GM23338 (cell line): ENCODE measurements around the gene CDH23. TPM values are rescaled to one million over a fixed set of nuclear protein-coding genes. Genes with fewer than 3 reads are reported as not detected.

Source experiments
- ATAC-seq: fragments of 200-7000 bp; cut with Tn5 transposase; 3 replicates; pipeline ENCODE4 v1.9.1; 2020
- DNase-seq: peaks from one replicate; pipeline ENCODE4 v3.0.0-alpha.2; 2015; ENCODE audit warnings: low spot score
- H2AFZ ChIP-seq: fragments of 200-600 bp; sonication (generic); 2 replicates; pipeline ENCODE4 v1.8.0; 2016; ENCODE audit warnings: antibody characterized with exemption, mild to moderate bottlenecking, moderate library complexity
- H3F3A ChIP-seq: fragments of 200-600 bp; sonication (generic); replicated peaks from 2 replicates; pipeline ENCODE4 v1.8.0; 2017; ENCODE audit warnings: antibody characterized with exemption, mixed run types, low read depth
- H3K27ac ChIP-seq: fragments of 200-600 bp; sonication (generic); 2 replicates; pipeline ENCODE4 v1.6.1; 2016; ENCODE audit warnings: low read depth
- H3K27me3 ChIP-seq: fragments of 200-600 bp; sonication (generic); 2 replicates; pipeline ENCODE4 v1.8.0; 2016; ENCODE audit warnings: mild to moderate bottlenecking, mixed run types, moderate library complexity; ENCODE audit not compliant: insufficient read depth
- H3K36me3 ChIP-seq: fragments of 200-600 bp; sonication (generic); 2 replicates; pipeline ENCODE4 v1.8.0; 2016; ENCODE audit warnings: mild to moderate bottlenecking; ENCODE audit not compliant: insufficient read depth
- H3K4me1 ChIP-seq: fragments of 200-600 bp; sonication (generic); 2 replicates; pipeline ENCODE4 v1.8.0; 2016; ENCODE audit warnings: mild to moderate bottlenecking, moderate library complexity; ENCODE audit not compliant: insufficient read depth
- H3K4me2 ChIP-seq: fragments of 200-600 bp; sonication (generic); 2 replicates; pipeline ENCODE4 v1.7.1; 2017; ENCODE audit warnings: mixed run types
- H3K4me3 ChIP-seq: fragments of 200-600 bp; sonication (generic); 2 replicates; pipeline ENCODE4 v1.6.1; 2016; ENCODE audit warnings: mixed run types
- H3K79me2 ChIP-seq: fragments of 200-600 bp; sonication (generic); replicated peaks from 2 replicates; pipeline ENCODE4 v1.8.0; 2017; ENCODE audit warnings: mild to moderate bottlenecking; ENCODE audit not compliant: insufficient read depth
- H3K9me2 ChIP-seq: fragments of 200-600 bp; sonication (generic); 2 replicates; pipeline ENCODE4 v1.8.0; 2017; ENCODE audit not compliant: insufficient read depth
- H4K20me1 ChIP-seq: fragments of 200-600 bp; sonication (generic); replicated peaks from 2 replicates; pipeline ENCODE4 v1.8.0; 2017; ENCODE audit warnings: mild to moderate bottlenecking; ENCODE audit not compliant: insufficient read depth
- H3K27ac Mint-ChIP-seq: 2 replicates; pipeline ENCODE4 v1.8.0; 2020; ENCODE audit warnings: inconsistent platforms, mild to moderate bottlenecking, moderate library complexity, mixed read lengths
- H3K27me3 Mint-ChIP-seq: 3 replicates; pipeline ENCODE4 v1.8.0; 2022; ENCODE audit warnings: low read depth, mild to moderate bottlenecking, moderate library complexity, mixed read lengths, inconsistent platforms; ENCODE audit not compliant: insufficient read depth, poor library complexity
- H3K36me3 Mint-ChIP-seq: 3 replicates; pipeline ENCODE4 v1.8.0; 2021; ENCODE audit warnings: low read depth, mild to moderate bottlenecking, inconsistent platforms, moderate library complexity, mixed read lengths
- H3K4me1 Mint-ChIP-seq: 3 replicates; pipeline ENCODE4 v1.8.0; 2020; ENCODE audit warnings: mild to moderate bottlenecking, inconsistent platforms, mixed read lengths
- H3K4me3 Mint-ChIP-seq: 3 replicates; pipeline ENCODE4 v1.8.0; 2021; ENCODE audit warnings: moderate library complexity, mild to moderate bottlenecking, inconsistent platforms, mixed read lengths
- H3K9me3 Mint-ChIP-seq: 3 replicates; pipeline ENCODE4 v1.8.0; 2020; ENCODE audit warnings: moderate library complexity, mild to moderate bottlenecking, inconsistent platforms, mixed read lengths
- CREB1 ChIP-seq: fragments of 250-450 bp; sonication (Bioruptor Pico); IDR thresholded peaks from 2 replicates; pipeline ENCODE4 v1.5.0; 2020; ENCODE audit warnings: low read depth, mild to moderate bottlenecking, moderate library complexity
- CTCF ChIP-seq, 2 experiments: fragments of 200-600 bp in 1 of 2; sonication (generic) in 1 of 2; conservative IDR thresholded peaks; 2 replicates each; pipeline versions ENCODE4 v1.5.1 to v1.6.1; 2016 to 2017; ENCODE audit warnings: antibody characterized with exemption in 2 of 2, low read depth in 2 of 2, mild to moderate bottlenecking in 2 of 2, moderate library complexity in 1 of 2
- ETS1 ChIP-seq: IDR thresholded peaks from 2 replicates; pipeline ENCODE4 v1.6.1; 2016; ENCODE audit warnings: antibody characterized with exemption
- EZH2 ChIP-seq: fragments of 200-600 bp; sonication (generic); IDR thresholded peaks from one replicate; pipeline ENCODE4 v1.8.0; 2017; ENCODE audit warnings: antibody characterized with exemption, mild to moderate bottlenecking, low read depth; ENCODE audit not compliant: unreplicated experiment
- EZH2phosphoT487 ChIP-seq: fragments of 200-600 bp; sonication (generic); IDR thresholded peaks from one replicate; pipeline ENCODE4 v1.8.1; 2018; ENCODE audit warnings: antibody characterized with exemption; ENCODE audit not compliant: unreplicated experiment
- NANOG ChIP-seq: IDR thresholded peaks from 2 replicates; pipeline ENCODE4 v1.6.1; 2016; ENCODE audit warnings: antibody characterized with exemption, borderline replicate concordance
- REST ChIP-seq: IDR thresholded peaks from one replicate; pipeline ENCODE4 v1.6.1; 2018; ENCODE audit warnings: antibody characterized with exemption; ENCODE audit not compliant: unreplicated experiment
- STAT1 ChIP-seq: IDR thresholded peaks from one replicate; pipeline ENCODE4 v1.6.1; 2016; ENCODE audit warnings: antibody characterized with exemption; ENCODE audit not compliant: unreplicated experiment
- ZNF114 ChIP-seq: fragments of 250-450 bp; sonication (Bioruptor Pico); IDR thresholded peaks from 2 replicates; pipeline ENCODE4 v1.5.0; 2020; ENCODE audit warnings: mild to moderate bottlenecking, moderate library complexity
- ZNF331 ChIP-seq: fragments of 250-450 bp; sonication (Bioruptor Pico); IDR thresholded peaks from 2 replicates; pipeline ENCODE4 v1.5.0; 2020; ENCODE audit warnings: low read depth, mild to moderate bottlenecking, moderate library complexity
- polyA plus RNA-seq: library from polyadenylated mRNA; unstranded; fragments of >200 nt; fragmentation: Nextera tagmentation; extraction: Ambion mirVana; gene quantifications from 2 replicates; pipeline ENCODE4 v1.2.1, GENCODE V29; 2016
- total RNA-seq: library from RNA; depleted of rRNA; stranded (reverse); fragments of >200 nt; shearing (Covaris generic); gene quantifications from 2 replicates; pipeline ENCODE4 v1.2.3, GENCODE V29; 2014

The CDH23 gene
- total and polyA plus RNA-seq, 2 experiments from 2014 or later: 0.95 to 4.3 TPM

- ATAC-seq (no peak), DNase-seq (no peak)
- H3K4me2 ChIP-seq: no peak overlapping the region
- no peaks in the 10 kb centered on the region for H3K79me2 ChIP-seq
- H3K9me3 Mint-ChIP-seq: no peaks in the 10 kb centered on the region; the same call in 2 of the 3 replicates
- no peak overlapping the region for H3K27ac ChIP-seq
- TF ChIP-seq EZH2: no peak
- no peak for TF ChIP-seq STAT1
- no peak for TF ChIP-seq NANOG
- TF ChIP-seq REST: no peak
- no peak for TF ChIP-seq ZNF331 (CRISPR knock-in tag)
- no peak for TF ChIP-seq CTCF (conservative IDR thresholded peaks at IDR 0.05; ENCODE audit: low read depth in 2 of 2)
- no peak for TF ChIP-seq CREB1
- peaks cover 57% of the 10 kb centered on the region for H3K36me3 Mint-ChIP-seq
- no peaks in the 10 kb centered on the region for H3F3A ChIP-seq
- no peaks in the 10 kb centered on the region; the same call in 1 of the 2 replicates for H4K20me1 ChIP-seq
- no peak overlapping the region for H3K27ac Mint-ChIP-seq
- no peak overlapping the region for H3K4me3 Mint-ChIP-seq
- peaks cover 2% of the 10 kb centered on the region; the same call in 2 of the 3 replicates for H3K4me1 Mint-ChIP-seq
- H3K27me3 Mint-ChIP-seq: peaks cover 6% of the 10 kb centered on the region
- H3K27me3 ChIP-seq: no peaks in the 10 kb centered on the region
- no peak overlapping the region for H2AFZ ChIP-seq
- H3K4me3 ChIP-seq: no peak overlapping the region
- no peaks in the 10 kb centered on the region for H3K4me1 ChIP-seq
- H3K9me2 ChIP-seq: no peaks in the 10 kb centered on the region
- peaks cover 31% of the 10 kb centered on the region for H3K36me3 ChIP-seq
Observed at GRCh38 chr10:71815515-71816130, 418.9 kb downstream of the CDH23 start.

GRCh38 chr10:71816421-71816851, 419.7 kb downstream of the CDH23 start:
- peaks cover 2% of the 10 kb centered on the region; the same call in 2 of the 3 replicates for H3K4me1 Mint-ChIP-seq
- H3K4me3 Mint-ChIP-seq: no peak overlapping the region
- DNase-seq (no peak), ATAC-seq (no peak)
- Histone ChIP-seq H3F3A (no peaks in the 10 kb centered on the region), H3K4me1 (no peaks in the 10 kb centered on the region), H3K9me2 (no peaks in the 10 kb centered on the region), H3K27me3 (no peaks in the 10 kb centered on the region), H3K4me3 (no peak overlapping the region), H3K4me2 (no peak overlapping the region), H2AFZ (no peak overlapping the region), H3K36me3 (peaks cover 40% of the 10 kb centered on the region), H4K20me1 (no peaks in the 10 kb centered on the region; the same call in 1 of the 2 replicates), H3K79me2 (no peaks in the 10 kb centered on the region), H3K27ac (no peak overlapping the region)
- H3K36me3 Mint-ChIP-seq: peaks cover 65% of the 10 kb centered on the region
- peaks cover 6% of the 10 kb centered on the region for H3K27me3 Mint-ChIP-seq
- TF ChIP-seq EZH2phosphoT487 (no peak), ZNF114 (CRISPR knock-in tag) (no peak), CREB1 (no peak), ZNF331 (CRISPR knock-in tag) (no peak), ETS1 (no peak), NANOG (no peak), CTCF (conservative IDR thresholded peaks at IDR 0.05; ENCODE audit: low read depth in 2 of 2) (no peak)
- H3K27ac Mint-ChIP-seq: no peak overlapping the region
- no peaks in the 10 kb centered on the region; the same call in 2 of the 3 replicates for H3K9me3 Mint-ChIP-seq
